ENCODE measurements around the gene GEMIN8.

GRCh38 chrX:14062524-14062923, 32.8 kb upstream of the GEMIN8 start:
- TF ChIP-seq BACH1 (IDR thresholded peaks at IDR 0.05; ENCODE audit: low read length) (no peak), CHD2 (IDR thresholded peaks at IDR 0.05; ENCODE audit: low read length) (no peak), CTCF (IDR thresholded peaks at IDR 0.05; ENCODE audit: control extremely low read depth in 1 of 3, insufficient read depth in 1 of 3, low read depth in 1 of 3, low read length in 3 of 3) (no peak), USF2 (IDR thresholded peaks at IDR 0.05; ENCODE audit: low read length) (no peak), POLR2A (IDR thresholded peaks at IDR 0.05; ENCODE audit: control extremely low read depth in 1 of 2, low read depth in 2 of 2, low read length in 2 of 2) (no peak), TBP (IDR thresholded peaks at IDR 0.05; ENCODE audit: low read depth, low read length) (no peak), RXRA (IDR thresholded peaks at IDR 0.05; ENCODE audit: insufficient read depth, low read depth, low read length) (no peak), EZH2 (IDR thresholded peaks at IDR 0.05; ENCODE audit: low read depth, low read length, severe bottlenecking) (no peak), POLR2AphosphoS5 (IDR thresholded peaks at IDR 0.05; ENCODE audit: low read depth, low read length) (no peak)

All from H1 (cell line).